CD4-positive, alpha-beta T cell (primary cell): ENCODE results near the gene TTC14. TPM values are rescaled to one million over a fixed set of nuclear protein-coding genes. Genes with fewer than 3 reads are reported as not detected.
A peak's percentile ranks its signal among the peaks of the same experiment; 100 is the strongest.

ENCODE experiments used
- ATAC-seq: fragments of 200-7000 bp; cut with Tn5 transposase; one replicate; pipeline ENCODE4 v1.10.0; 2022; ENCODE audit warnings: mild to moderate bottlenecking; ENCODE audit not compliant: poor library complexity
- CTCF ChIA-PET: fragments of 350-600 bp; sonication (Branson Sonifier 250); formaldehyde crosslinking; loops from one replicate; lab custom pipeline; 2021; ENCODE audit warnings: antibody characterized with exemption, inconsistent platforms; lab: Charles Lee
- POLR2A ChIA-PET: fragments of 350-600 bp; sonication (Branson Sonifier 250); formaldehyde crosslinking; loops from one replicate; lab custom pipeline; 2021; ENCODE audit warnings: antibody characterized with exemption, inconsistent platforms; lab: Charles Lee
- DNase-seq, 14 experiments: peaks; one replicate each; pipeline ENCODE4 v3.0.0-alpha.2; 2013 to 2020; ENCODE audit warnings: mixed read lengths in 2 of 14
- H3K27ac ChIP-seq, 2 donors: one replicate each; pipeline versions ENCODE4 v1.5.1 to v1.7.0; 2013; ENCODE audit warnings: low read length in 2 of 2, low read depth in 1 of 2, mild to moderate bottlenecking in 1 of 2
- H3K27me3 ChIP-seq, 2 experiments: 1 replicate in 1 of 2; 2 replicates in 1 of 2; pipeline versions ENCODE4 v1.6.1 to v1.7.0; 2013; ENCODE audit warnings: low read length in 2 of 2, control low read depth in 1 of 2, mild to moderate bottlenecking in 1 of 2, moderate library complexity in 1 of 2; ENCODE audit not compliant: insufficient read depth in 2 of 2, control insufficient read depth in 1 of 2
- H3K36me3 ChIP-seq: one replicate; pipeline ENCODE4 v1.6.1; 2013; ENCODE audit warnings: low read length, control low read depth; ENCODE audit not compliant: insufficient read depth
- H3K4me1 ChIP-seq: one replicate; pipeline ENCODE4 v1.6.1; 2013; ENCODE audit warnings: low read length, control low read depth; ENCODE audit not compliant: insufficient read depth
- H3K4me3 ChIP-seq: one replicate; pipeline ENCODE4 v1.5.1; 2013; ENCODE audit warnings: mild to moderate bottlenecking, low read length, moderate library complexity
- H3K9me3 ChIP-seq, 2 experiments: 1 replicate in 1 of 2; 2 replicates in 1 of 2; pipeline versions ENCODE4 v1.6.1 to v1.7.0; 2013; ENCODE audit warnings: low read length in 2 of 2, mild to moderate bottlenecking in 2 of 2, control low read depth in 1 of 2, moderate library complexity in 1 of 2; ENCODE audit not compliant: control insufficient read depth in 1 of 2, insufficient read depth in 1 of 2
- H3K27ac Mint-ChIP-seq: one replicate; pipeline ENCODE4 v1.8.0; 2020; ENCODE audit warnings: mixed read lengths
- H3K27me3 Mint-ChIP-seq: one replicate; pipeline ENCODE4 v1.8.0; 2021; ENCODE audit warnings: mixed read lengths
- H3K36me3 Mint-ChIP-seq: one replicate; pipeline ENCODE4 v1.8.0; 2021; ENCODE audit warnings: low read depth, mixed read lengths
- H3K4me1 Mint-ChIP-seq: one replicate; pipeline ENCODE4 v1.8.0; 2021; ENCODE audit warnings: low read depth, mixed read lengths
- H3K4me3 Mint-ChIP-seq: one replicate; pipeline ENCODE4 v1.8.0; 2020; ENCODE audit warnings: mild to moderate bottlenecking, mixed read lengths
- H3K9me3 Mint-ChIP-seq: one replicate; pipeline ENCODE4 v1.8.0; 2020; ENCODE audit warnings: mixed read lengths
- CTCF ChIP-seq: fragments of 200-600 bp; IDR thresholded peaks from one replicate; pipeline ENCODE4 v1.8.0; 2022; ENCODE audit warnings: antibody characterized with exemption, mild to moderate bottlenecking
- intact Hi-C, 2 experiments: fragments of 100-400 bp; cut with DNase I in 1 of 2; cut with micrococcal nuclease in 1 of 2; formaldehyde crosslinking; loops; one replicate each; pipeline versions ENCODE4 v1.15.1 to v1.9.0; 2023 to 2025; cut with DNase I, micrococcal nuclease
- total RNA-seq, 174 experiments: library from RNA in 2 of 174; stranded (reverse) in 2 of 174; gene quantifications; one replicate each; pipeline ENCODE4 v1.2.3 and lab custom pipeline; 2021 to 2026

Gene TTC14
- total RNA-seq, 2 experiments from 2014 or later, result 79.0 to 84.4 TPM

GRCh38 chr3:180594631-180595558 is 7.1 kb upstream of the TTC14 start:
- CTCF ChIA-PET, result no interaction called here
- Histone ChIP-seq H3K4me1 (no peaks in the 10 kb centered on the region), H3K27me3 (peaks cover 8 to 27% of the 10 kb centered on the region in 2 experiments), H3K9me3 (no peaks in the 10 kb centered on the region), H3K27ac (no peak overlapping the region), H3K36me3 (no peaks in the 10 kb centered on the region), H3K4me3 (no peak overlapping the region)
- no peaks in the 10 kb centered on the region for H3K4me1 Mint-ChIP-seq
- DNase-seq (peak in 1 of 14 experiments; percentile 5), ATAC-seq (no peak)
- peaks cover 60% of the 10 kb centered on the region for H3K27me3 Mint-ChIP-seq
- intact Hi-C loops, result loop anchor here in 1 of 2 experiments (5.0 kb wide), 1 partner anchor 87 kb away; no protein-coding TSS in a partner anchor
- peaks cover under 1% of the 10 kb centered on the region for H3K9me3 Mint-ChIP-seq
- no peaks in the 10 kb centered on the region for H3K36me3 Mint-ChIP-seq
- no peak for TF ChIP-seq CTCF
- POLR2A ChIA-PET, result no interaction called here
- H3K4me3 Mint-ChIP-seq, result no peak overlapping the region
- no peak overlapping the region for H3K27ac Mint-ChIP-seq

- peaks cover 63% of the 10 kb centered on the region for H3K27me3 Mint-ChIP-seq
- TF ChIP-seq CTCF, result no peak
- Histone ChIP-seq H3K9me3 (peaks cover 0 to 2% of the 10 kb centered on the region in 2 experiments), H3K4me1 (no peaks in the 10 kb centered on the region), H3K36me3 (no peaks in the 10 kb centered on the region), H3K27me3 (peaks cover 8 to 27% of the 10 kb centered on the region in 2 experiments), H3K4me3 (no peak overlapping the region), H3K27ac (no peak overlapping the region)
- DNase-seq (no peak), ATAC-seq (no peak)
- H3K36me3 Mint-ChIP-seq, result no peaks in the 10 kb centered on the region
- intact Hi-C loops, result loop anchor here in 1 of 2 experiments (5.0 kb wide), 1 partner anchor 87 kb away; no protein-coding TSS in a partner anchor
- no peak overlapping the region for H3K27ac Mint-ChIP-seq
- no peaks in the 10 kb centered on the region for H3K4me1 Mint-ChIP-seq
- ChIA-PET POLR2A (no interaction called here), CTCF (no interaction called here)
- no peak overlapping the region for H3K4me3 Mint-ChIP-seq
- peaks cover 2% of the 10 kb centered on the region for H3K9me3 Mint-ChIP-seq
Observed at GRCh38 chr3:180595559-180595935, 6.4 kb upstream of the TTC14 start.

- H3K27ac Mint-ChIP-seq, result peak overlapping the region; percentile 95
Observed at GRCh38 chr3:180600473-180600872, 1.5 kb upstream of the TTC14 start.

More at GRCh38 chr3:180600473-180600872, 1.5 kb upstream of the TTC14 start:
- Mint-ChIP-seq H3K4me3 (no peak overlapping the region), H3K9me3 (peaks cover 4% of the 10 kb centered on the region), H3K4me1 (peaks cover 38% of the 10 kb centered on the region), H3K27me3 (peaks cover 38% of the 10 kb centered on the region), H3K36me3 (peaks cover 42% of the 10 kb centered on the region)
- no peak overlapping the region for H3K4me3 ChIP-seq
- peaks cover 0 to 3% of the 10 kb centered on the region in 2 experiments for H3K9me3 ChIP-seq
- peaks cover 12% of the 10 kb centered on the region for H3K4me1 ChIP-seq
- H3K36me3 ChIP-seq, result peaks cover 16% of the 10 kb centered on the region
- POLR2A ChIA-PET, result interaction anchor here (2.5 kb wide), 1 partner anchor 11 kb away, joined by 23 read pairs; no protein-coding TSS in a partner anchor
- peaks cover 3 to 12% of the 10 kb centered on the region in 2 experiments for H3K27me3 ChIP-seq
- DNase-seq (peak in 1 of 14 experiments; percentile 8), ATAC-seq (no peak)
- no peak for TF ChIP-seq CTCF
- CTCF ChIA-PET, result no interaction called here
- intact Hi-C loops, result loop anchor here (5.0 to 10.0 kb wide), 5 partner anchors 387 to 1453 kb away; partner anchors contain the start of genes ACTL6A (in 1 of the 2), DNAJC19 (in 1 of the 2), PIK3CA (in 1 of the 2) and USP13 (in 1 of the 2)
- no peak overlapping the region for H3K27ac ChIP-seq
